Stimulated activated CD8-positive, alpha-beta memory T cell treated with anti-CD3 and anti-CD28 coated beads, Interleukin-15, amount 100 ng/mL, for 1 hour (primary cell): ENCODE measurements around the gene CALM3.
"Not testable (repeated sequence)": the region's sequence is repeated elsewhere in the genome, so short reads cannot be mapped to it uniquely, and the experiment has no call there.

ENCODE experiments used
- DNase-seq: peaks from one replicate; pipeline ENCODE4 v3.0.0-alpha.2; 2020; ENCODE audit warnings: low read depth

The CALM3 gene

DNA sequence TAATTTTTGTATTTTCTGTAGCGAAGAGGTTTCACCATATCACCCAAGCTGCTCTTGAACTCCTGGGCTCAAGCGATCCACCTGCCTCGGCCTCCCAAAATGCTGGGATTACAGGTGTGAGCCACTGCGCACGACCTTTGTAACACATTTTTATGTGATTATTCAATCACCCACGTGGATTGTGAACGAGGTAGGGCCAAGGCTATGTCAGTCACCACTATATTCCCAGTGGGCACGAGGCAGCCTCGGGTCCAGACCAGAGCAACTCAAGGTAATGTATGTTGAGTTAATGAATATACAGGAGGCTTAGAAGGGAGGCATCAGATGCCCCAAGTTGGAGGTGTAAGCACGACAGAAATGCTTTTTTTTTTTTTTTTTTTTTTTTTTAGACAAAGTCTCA lies 14.8 kb downstream of the CALM3 start:
- DNase-seq = no peak

DNA sequence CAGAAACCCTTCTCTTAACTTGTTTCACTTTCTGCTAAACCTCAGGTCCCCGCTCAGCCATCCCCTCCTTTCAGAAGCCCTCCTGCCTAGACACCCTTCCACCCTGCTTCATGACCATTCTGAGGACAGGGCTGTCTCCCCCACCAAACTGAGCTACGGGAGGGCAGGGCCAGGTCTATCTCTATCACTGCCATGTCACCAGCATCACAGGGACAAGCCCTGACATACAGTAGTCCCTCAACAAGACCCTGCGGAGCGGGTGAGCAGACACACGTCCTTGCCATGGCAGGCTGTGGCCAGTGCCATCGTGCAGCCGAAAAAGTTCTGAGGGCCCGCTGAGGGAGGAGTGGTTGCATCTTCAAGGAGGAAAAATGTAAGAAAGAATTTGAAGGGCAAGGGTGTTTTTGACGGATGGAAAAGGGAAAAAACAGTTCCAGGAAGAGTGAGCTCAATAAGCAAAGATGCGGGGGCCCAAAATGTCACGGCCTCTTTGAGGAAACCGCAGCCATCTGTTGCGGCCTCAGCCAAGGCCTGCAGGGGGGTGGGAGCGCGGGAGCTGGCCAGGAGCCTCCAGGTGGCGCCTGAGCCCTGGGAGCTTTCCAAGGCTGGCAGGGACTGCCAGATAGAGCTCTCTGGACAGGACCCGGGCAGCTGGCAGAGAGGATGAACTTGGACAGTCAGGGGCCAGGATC lies 15.6 kb downstream of the CALM3 start:
- DNase-seq = no peak

DNA sequence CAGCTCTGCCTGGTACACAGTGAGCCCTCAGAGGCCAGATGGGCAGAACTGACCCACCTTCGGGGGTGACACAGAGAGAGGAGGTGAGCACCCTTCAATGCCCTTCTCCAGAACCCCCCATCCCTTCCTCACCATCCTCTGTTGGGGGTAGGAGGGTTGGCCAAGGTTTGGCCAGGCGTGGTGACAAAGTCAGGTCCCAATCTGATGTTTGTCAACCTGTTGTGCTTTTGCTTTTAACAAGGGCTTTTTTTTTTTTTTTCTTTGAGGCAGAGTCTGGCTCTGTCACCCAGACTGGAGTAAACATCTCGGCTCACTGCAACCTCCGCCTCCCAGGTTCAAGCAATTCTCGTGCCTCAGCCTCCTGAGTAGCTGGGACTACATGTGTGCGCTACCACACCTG lies 16.5 kb downstream of the CALM3 start:
- no peak for DNase-seq

DNA sequence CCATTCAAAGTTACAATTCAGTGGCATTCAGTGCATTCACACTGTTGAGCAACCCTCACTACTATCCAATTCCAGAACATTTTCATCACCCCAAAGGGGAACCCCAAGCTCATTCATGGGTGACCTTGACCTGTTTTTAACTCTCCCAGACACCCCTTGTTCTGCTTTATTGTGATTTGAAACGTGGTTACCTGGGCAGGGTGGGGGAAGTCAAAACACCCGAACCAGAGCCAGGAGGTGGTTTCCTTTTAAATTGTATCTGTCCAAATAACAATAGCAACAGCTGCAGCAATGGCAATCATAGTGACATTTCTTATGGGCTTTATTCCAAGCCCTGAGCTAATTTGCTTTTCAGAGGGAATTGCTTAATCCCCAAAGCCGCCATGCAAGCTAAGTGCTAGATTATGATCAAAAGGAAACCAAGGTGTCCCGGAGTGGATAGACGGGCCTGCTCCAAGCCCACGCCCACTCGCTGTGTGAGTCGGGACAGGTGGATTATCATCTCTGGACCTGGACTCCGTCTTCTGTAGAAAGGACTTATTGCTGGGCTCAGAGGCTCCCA lies 17.6 kb downstream of the CALM3 start:
- no peak for DNase-seq

DNA sequence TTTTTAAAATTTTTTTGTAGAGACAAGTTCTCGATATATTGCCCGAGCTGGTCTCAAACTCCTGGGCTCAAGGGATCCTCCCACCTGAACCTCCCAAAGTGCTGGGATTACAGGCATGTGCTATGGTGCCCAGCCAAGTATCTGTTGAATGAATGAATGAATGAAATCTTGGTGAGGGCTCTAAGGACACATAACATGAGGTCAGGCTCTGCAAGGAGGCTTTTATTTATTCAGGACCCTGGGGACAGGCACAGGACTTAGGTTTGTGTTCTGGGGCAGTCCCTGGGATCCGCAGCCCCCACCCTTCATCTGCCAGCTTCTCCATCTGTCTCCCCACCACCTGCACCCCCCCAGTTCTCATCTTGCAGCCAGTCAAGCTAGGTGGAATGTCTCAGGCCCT lies 19.1 kb downstream of the CALM3 start:
- no peak for DNase-seq

DNA sequence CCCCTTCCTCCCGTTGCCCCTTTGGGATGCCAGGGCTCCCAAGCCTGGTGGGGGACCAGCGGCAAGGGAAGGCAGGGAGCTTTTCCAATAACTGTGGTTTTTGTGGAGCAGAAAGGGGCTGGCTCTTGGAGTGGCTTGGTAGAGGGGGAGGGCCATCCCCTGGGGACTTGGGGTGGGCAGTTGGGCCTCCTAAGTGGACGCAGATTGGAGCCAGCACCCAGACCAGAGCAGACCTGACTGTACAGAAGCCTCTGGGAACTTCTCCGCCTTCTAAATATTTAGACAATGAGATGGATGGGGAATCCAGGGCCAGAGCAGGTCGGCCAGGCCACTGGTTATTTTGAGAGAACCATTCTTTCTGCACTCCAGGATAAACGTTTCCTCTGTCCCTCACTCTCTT lies 19.6 kb downstream of the CALM3 start:
- no peak for DNase-seq

DNA sequence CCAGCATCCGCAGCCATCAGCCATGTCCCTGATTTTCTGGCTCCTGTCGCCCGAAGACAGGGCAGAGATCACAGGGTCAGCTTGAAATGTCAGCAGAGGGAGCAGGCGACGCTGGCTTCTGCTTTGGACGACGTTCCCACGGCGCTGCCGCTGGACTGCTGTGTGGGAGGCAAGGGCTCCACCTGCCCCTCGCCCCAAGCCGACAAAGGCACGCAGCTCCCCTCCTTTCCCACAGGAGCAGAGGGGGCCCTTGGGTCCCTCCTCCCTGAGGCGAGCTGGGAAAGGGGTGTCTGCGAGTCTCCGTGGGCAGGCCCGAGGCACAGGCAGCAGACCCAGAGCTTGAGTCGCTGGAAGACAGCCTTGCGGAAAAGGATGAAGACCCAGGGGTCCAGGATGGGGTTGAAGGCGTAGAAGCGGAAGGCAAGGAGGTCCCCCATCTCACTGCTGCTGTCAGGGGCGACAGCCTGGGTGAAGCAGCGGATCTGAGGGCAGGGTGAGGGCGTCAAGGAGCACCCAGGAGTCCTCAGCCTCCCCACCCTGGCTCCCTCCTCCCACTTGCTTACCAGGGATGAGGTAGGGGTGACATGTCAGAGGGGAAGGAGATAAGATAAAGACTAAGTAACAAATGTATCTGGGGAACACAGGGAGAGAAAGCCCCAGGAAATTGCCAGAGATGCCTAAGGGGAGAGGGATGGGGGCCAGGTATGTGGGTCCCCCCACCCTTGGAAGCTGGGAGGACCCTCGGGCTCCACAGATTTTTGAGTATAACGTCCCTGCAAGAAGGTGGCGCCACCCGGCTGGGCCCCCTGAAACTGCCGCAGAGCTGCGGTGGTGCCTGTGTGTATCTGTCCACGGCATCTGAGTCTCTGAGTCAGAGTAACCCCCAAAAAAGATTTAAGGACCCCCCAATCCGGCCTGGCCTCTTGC lies 20.3 kb downstream of the CALM3 start:
- no peak for DNase-seq

DNA sequence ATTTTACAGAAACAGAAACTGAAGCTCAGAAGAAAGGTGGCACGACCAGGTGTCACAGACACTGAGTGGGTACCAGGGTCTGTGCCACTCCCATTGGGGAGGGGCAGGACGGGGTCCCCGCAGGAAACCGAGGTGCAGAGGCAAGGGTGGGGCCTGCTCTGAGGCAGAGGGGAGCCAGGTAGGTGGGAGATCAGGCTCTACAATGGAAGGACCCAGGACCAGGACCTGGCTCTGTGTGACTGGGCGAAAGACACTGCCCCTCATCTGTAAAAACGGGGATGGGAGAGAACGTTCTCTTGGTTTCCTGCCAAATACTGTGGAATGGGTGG lies 21.0 kb downstream of the CALM3 start:
- DNase-seq = no peak

DNA sequence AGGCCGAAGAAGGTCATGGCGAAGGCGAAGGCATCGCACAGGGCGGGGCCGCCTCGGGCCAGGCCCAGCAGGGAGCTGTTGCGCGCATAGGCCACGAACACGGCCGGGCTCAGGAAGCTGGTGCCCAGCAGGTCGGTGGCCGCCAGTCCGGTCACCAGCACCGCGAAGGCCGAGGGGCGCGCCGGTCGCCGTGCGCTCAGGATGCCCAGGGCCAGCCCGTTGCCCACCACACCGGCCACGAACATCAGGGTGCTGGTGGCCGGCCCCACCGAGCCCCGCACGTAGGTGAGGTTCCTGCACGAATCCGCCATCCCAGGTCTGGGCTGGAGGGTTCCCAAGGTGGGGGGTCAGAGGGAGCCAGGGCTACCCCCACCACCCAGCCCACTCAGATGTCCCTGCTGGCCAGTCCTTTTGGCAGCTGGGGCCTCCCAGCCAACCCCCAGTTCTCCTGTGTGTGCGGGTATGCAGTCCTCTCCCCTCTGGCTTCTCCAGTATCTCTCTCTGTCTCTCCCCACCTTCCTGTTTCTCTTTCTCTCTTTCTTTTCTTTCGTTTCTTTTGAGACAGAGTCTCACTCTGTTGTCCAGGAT lies 22.9 kb downstream of the CALM3 start:
- DNase-seq = no peak

DNA sequence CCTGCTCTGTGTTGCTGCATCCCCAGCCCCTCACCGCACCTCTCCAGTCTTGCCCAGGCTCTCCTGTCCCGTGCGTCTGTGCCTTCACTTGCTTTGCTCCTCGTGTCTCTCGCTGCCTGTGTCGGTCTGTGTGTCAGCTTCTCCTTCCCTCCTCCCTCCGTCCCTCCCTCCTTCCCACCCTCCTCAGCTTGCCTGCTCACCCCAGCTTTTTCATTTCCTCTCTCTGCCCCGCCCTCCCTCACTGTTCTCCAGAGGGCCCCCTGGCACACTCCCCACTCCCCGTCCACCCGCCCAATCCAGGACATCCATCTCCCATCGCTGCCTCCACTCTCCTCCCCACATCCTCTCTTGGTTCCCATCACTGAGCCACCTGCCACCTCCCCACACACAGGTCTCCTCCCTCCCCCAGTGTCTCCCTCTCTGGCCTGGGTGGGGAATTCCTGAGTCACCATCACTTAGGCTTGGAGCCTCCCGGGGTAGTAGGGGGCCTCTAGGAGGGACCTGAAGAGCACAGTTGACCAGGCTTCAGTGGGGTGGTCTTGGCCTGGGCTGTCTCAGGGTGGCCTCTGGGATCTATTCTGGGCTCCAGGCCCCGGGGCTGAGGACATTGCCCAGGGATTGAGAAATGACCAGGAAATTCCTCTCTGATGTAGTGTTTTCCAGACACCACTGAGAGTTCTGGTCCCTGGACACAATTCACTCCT lies 24.0 kb downstream of the CALM3 start, which contains the start of gene PTGIR:
PTGIR (minus strand) TSS at position 132 of the 704 bp plus-strand sequence. CDS start 864 bp downstream, outside the sequence.
- DNase-seq = no peak

DNA sequence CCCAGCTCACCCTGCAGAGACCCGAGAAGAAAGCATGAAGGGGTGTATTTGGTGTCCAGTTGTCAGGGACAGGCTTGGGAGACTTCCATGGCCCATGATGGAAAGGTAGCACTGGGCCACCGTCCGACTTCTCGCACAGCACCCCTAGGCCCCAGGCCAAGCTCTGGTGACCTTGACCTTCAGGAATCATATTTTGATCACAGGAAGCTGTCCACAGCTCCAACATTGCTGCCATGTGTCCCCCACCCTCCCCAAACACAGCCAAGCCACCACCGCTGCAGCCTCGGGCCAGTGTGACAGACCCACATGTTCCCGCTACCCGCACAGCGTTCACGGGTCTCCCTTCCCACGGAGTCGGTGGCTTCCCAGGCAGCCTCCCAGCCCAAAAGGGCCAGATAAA lies 24.6 kb downstream of the CALM3 start:
- no peak for DNase-seq

DNA sequence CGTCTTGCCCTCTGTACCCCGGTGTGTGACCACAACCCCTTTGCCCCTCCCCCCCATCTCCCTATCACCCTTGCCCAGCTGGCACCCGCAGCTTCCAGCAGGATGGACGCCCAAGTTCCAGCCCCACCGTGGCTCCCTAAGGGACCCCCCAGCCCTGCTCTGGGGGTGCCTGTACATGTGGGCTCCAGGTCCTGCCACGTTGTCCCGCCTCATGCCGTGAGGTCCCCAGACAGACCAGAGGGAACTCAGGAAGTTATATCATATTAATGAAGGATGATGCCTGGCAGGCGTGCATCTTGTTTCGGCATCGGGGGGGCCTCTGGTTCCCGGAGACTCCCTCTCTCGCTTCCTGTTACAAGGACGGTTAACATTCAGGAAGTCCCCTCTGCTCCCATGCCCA lies 25.3 kb downstream of the CALM3 start:
- no peak for DNase-seq

DNA sequence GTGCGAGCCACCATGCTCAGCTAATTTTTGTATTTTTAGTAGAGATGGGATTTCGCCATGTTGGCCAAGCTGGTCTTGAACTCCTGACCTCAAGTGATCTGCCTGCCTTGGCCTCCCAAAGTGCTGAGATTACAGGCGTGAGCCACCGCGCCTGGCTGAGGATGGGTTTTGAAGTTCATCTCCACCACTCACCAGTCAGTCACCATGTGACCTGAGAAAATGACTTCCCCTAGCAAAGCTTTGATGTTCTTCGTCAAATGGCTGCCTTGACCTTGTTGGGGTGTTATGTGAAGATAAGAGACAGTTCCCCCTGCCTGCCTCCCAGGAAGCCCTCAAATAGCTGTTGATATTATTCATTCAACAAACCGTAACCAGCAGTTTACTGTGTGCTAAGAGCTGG lies 27.8 kb downstream of the CALM3 start:
- not testable (repeated sequence) for DNase-seq

DNA sequence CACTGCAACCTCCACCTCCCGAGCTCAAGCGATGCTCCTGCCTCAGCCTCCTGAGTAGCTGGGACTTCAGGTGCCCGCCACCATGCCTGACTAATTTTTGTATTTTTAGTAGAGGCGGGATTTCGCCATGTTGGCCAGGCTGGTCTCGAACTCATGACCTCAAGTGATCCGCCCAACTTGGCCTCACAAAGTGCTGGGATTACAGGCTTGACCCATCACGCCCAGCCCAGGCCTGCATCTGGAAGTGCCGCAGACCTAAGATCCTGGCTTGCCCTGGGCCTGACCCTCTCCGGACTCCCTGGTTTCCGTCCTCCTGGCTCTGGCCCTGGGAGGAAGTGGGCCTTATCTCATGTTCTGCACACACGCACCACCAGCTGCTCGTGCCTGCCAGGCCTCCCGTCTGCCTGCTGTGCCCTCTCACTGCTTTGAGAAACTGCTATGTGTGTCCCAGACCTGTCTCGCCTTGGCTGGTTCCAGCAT lies 28.5 kb downstream of the CALM3 start:
- no peak for DNase-seq

DNA sequence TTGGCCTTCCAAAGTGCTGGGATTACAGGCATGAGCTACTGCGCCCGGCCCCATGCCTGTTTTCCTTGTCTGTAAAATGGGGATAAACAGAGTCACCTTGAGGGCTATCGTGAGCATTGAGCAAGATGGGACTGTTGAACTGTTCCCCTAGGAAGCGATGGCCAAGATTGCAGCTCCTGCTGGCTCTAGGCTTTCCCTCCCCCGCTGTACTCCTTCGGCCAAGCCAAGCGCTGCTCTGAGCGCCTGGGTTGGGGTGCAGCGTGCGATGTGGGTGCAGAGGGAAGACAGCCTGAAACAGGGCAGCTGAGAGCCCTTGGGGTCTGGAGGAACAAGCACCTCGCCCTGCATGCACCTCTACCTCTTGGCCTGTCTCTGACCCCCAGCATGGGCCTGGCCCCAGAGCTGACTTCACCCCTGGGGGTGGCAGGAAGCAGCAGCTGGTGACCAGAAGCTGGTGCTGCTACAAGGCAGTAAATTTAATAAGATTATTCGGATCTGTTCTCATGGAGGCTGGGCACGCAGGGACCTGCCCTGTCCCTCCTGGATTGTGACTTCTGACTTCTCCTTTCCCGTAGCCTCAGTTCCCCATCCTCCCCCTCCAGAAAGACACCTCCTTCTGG lies 29.6 kb downstream of the CALM3 start:
- DNase-seq = no peak

DNA sequence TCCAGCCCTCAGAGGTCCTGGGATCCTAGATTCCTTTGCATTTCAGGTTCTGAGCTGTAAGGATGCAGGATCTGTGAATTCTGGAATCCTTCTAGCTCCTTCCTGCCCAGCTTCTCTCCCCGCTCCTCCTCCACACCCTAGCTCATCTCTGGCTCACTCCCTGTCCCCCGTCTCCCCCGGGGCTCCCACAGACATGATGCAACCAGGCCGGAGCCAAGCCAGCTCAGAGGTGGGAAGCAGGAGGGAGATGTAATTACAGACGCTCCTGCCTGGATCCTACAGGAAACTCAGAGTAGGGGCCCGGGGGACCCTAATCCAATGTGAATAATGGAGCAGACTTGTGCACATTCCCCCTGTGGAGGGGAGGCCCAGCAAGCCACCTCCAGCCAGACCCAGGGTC lies 30.4 kb downstream of the CALM3 start:
- DNase-seq = no peak

DNA sequence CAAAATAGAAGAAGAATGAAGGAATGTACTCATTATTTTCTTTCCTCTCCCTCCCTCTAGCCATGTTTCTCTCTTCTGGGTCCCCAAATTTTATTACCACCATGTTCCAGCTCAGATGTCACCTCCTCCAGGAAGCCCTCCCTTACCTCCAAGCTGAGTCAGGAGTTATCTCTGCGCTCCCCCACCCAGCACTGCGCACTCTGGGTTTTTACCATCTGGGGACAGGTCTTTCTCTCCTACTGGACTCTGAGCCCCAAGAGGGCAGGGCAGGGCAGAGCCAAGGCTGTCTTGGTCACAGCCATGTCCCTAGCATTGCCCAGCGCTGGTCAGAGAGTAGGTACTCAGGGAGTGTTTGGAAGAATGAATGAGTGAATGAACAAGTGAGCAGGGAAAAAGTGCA lies 32.0 kb downstream of the CALM3 start:
- no peak for DNase-seq

DNA sequence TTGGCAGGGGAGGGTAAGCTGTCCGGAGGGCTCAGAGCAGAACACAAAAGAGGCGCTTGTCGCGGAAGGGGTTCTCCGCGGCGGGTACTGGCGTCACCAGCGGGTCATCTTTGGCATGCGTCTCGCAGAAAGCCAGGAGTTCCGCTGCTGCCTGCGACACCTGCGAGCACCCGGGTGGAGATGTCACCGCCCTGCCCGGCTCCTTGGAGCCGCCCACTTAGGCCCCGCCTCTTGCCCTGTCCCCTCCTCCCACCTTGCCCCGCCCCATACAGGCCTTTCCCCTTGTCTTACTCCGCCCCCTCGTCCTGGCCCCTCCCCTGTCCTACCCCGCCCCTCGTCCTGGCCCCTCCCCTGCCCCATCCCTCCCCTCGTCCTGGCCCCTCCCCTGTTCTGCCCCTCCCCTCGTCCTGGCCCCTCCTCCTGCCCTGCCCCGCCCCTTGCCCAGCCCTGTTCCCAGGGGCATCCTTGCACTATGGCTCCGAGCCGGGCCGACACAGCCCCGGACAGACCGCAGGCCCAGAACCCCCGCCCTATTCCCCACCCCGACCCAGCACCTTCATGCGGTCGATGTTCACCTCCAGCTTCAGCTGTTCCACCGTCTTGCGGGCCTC lies 33.0 kb downstream of the CALM3 start:
- peak; percentile 91 for DNase-seq

DNA sequence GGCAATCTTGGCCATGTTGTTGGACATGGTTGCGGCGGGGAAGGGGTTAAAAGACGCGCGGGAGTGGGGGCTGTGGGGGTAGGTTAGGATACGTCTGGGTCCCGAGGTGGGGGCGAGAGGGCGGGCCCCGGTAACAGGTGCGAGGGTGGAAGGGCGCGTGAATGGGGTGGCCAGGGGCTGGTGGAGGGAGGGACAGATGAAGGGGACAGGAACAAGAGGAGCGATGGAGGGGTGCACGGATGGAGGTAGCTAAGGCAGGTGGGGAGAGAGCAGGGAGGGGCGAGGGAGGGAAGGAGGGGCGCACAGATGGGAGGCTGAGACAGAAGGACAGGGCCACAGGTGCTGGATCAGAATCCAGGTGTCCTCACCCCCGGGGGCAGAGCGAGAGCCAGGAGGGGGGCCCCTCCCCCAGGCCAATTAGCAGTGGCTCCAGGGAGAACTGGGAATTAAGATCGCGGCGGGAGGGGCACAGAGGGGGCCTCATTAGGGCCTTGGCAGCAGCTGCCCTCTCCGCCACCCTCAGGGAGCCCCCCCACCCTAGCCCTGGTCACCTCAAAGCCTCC lies 33.6 kb downstream of the CALM3 start:
- no peak for DNase-seq

DNA sequence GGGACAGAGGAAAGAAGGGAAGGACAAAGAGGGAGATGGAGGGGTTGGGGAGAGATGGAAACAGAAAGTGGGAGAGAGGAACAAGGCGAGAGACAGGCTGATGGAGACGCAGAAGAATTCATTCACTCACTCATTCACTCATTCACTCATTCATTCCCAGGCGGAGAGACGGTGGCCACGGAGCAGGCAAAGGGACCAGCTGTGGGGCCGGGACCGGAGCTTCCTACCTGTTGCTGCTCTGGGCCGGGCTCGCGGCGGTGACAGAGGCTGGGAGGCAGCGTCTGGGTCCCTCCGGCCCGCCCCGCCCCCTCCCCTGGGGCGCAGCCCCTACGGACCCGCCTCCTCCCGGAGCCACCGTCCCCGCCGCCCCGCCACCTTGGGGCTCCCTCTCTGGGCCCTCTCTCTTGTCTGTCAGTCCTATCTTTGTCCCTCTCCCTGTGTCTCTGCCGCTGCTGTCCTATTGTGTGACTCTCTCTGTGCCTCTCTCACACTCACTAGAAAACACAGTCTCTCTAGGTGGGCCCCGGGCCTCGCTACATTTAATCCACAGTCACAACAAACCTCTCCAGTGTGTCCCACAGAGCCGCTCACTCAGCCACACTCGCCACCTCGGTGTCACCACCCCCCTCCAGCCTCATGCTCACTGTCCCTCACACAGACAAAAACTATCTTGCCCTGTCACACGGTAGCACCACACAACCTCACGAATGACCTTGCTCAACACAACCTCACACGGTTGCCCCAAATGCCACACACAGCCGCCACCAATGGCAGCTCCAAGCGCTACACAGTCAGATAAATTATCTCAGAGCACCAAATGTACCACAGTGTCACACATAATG lies 35.0 kb downstream of the CALM3 start, which contains the start of gene GNG8:
GNG8 (minus strand) TSS at position 283 of the 842 bp plus-strand sequence. CDS start 1,520 bp downstream, outside the sequence.
- DNase-seq = no peak
